ENCODE measurements around the gene CELA2A.

DNA sequence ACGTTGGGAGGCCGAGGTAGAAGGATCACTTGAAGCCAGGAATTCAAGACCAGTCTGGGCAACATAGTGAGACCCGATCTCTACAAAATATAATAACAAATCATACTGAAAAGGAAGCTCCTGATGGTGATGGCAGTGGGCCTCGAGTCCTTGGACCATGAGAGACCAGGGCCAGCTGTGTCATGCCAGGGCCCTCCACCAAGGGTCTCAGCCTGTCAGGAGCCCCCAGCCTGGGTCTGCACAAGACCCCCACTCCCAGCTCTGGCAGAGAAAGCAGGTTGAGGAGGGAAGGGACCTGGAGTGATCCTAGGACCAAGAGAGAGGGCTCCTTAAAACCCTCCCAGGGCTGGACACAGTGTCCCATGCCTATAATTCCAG lies 25.0 kb upstream of the CELA2A start:
- TF ChIP-seq, protein P1, sequence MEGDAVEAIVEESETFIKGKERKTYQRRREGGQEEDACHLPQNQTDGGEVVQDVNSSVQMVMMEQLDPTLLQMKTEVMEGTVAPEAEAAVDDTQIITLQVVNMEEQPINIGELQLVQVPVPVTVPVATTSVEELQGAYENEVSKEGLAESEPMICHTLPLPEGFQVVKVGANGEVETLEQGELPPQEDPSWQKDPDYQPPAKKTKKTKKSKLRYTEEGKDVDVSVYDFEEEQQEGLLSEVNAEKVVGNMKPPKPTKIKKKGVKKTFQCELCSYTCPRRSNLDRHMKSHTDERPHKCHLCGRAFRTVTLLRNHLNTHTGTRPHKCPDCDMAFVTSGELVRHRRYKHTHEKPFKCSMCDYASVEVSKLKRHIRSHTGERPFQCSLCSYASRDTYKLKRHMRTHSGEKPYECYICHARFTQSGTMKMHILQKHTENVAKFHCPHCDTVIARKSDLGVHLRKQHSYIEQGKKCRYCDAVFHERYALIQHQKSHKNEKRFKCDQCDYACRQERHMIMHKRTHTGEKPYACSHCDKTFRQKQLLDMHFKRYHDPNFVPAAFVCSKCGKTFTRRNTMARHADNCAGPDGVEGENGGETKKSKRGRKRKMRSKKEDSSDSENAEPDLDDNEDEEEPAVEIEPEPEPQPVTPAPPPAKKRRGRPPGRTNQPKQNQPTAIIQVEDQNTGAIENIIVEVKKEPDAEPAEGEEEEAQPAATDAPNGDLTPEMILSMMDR (IDR thresholded peaks at IDR 0.05): no peak
- no peak for TF ChIP-seq POLR2A (IDR thresholded peaks at IDR 0.05)

All from adrenal gland (tissue), 5 donors.